Uterus (tissue), 4 donors: Measurements from ENCODE around the gene TSACC. TPM values are rescaled to one million over a fixed set of nuclear protein-coding genes. Genes with fewer than 3 reads are reported as not detected.
"Not testable (repeated sequence)": the region's sequence is repeated elsewhere in the genome, so short reads cannot be mapped to it uniquely, and the experiment has no call there.

Experiments used
- DNase-seq, 2 donors: peaks; one replicate each; pipeline ENCODE4 v3.0.0-alpha.2; 2019 to 2020
- H3K27ac ChIP-seq, 2 donors: fragments of 200-600 bp; sonication (generic); 1 replicate in 1 of 2; 2 replicates in 1 of 2; pipeline ENCODE4 v1.5.1; 2016 to 2018
- H3K27me3 ChIP-seq, 2 donors: fragments of 200-600 bp; sonication (generic); one replicate each; pipeline ENCODE4 v1.5.1; 2018 to 2019; ENCODE audit warnings: control low read depth in 1 of 2
- H3K36me3 ChIP-seq, 2 donors: fragments of 200-600 bp; sonication (generic); one replicate each; pipeline ENCODE4 v1.5.1; 2019; ENCODE audit warnings: control low read depth in 1 of 2
- H3K4me1 ChIP-seq, 2 donors: fragments of 200-600 bp; sonication (generic); one replicate each; pipeline ENCODE4 v1.5.1; 2018 to 2019; ENCODE audit warnings: control low read depth in 1 of 2
- H3K4me3 ChIP-seq, 2 donors: fragments of 200-600 bp; sonication (generic); 1 replicate in 1 of 2; 2 replicates in 1 of 2; pipeline ENCODE4 v1.5.1; 2018 to 2019; ENCODE audit warnings: mild to moderate bottlenecking in 1 of 2
- H3K9me3 ChIP-seq, 2 donors: fragments of 200-600 bp; sonication (generic); one replicate each; pipeline ENCODE4 v1.5.1; 2019; ENCODE audit warnings: control low read depth in 1 of 2
- POLR2A ChIP-seq, 2 donors: fragments of 450-650 bp; IDR thresholded peaks; one replicate each; pipeline ENCODE4 v1.6.1; 2016; ENCODE audit warnings: antibody characterized with exemption in 2 of 2, mild to moderate bottlenecking in 1 of 2, moderate library complexity in 1 of 2
- intact Hi-C: fragments of 100-400 bp; cut with DNase I; formaldehyde crosslinking; loops from one replicate; pipeline ENCODE4 v1.15.1; 2023; ENCODE audit warnings: low total_unique reads
- total RNA-seq, 4 donors: library from RNA; depleted of rRNA in 3 of 4; stranded (reverse); fragments of >200 nt in 3 of 4; gene quantifications; one replicate each; pipeline versions ENCODE4 v1.1.0 to v1.2.4, GENCODE V29; 2014 to 2023
- TF ChIP-seq, protein P1 (sequence below), 4 experiments: fragments of 200-600 bp in 2 of 4; fragments of 450-650 bp in 2 of 4; sonication (generic) in 2 of 4; IDR thresholded peaks; one replicate each; pipeline ENCODE4 v1.5.1; 2016 to 2019; ENCODE audit warnings: antibody characterized with exemption in 4 of 4, mild to moderate bottlenecking in 2 of 4, moderate library complexity in 1 of 4
- donor health status: DM: yes; HTN: yes; CAD: no.

TSACC gene
- total RNA-seq, 4 donors from 2014 or later, result not detected

GRCh38 chr1:156337052-156337887 lies 1.1 kb upstream of the TSACC start:
- Histone ChIP-seq H3K4me1 (peaks cover 0 to 12% of the 10 kb centered on the region in 2 donors), H3K27ac (peak overlapping the region; percentile 79 to 82), H3K27me3 (no peaks in the 10 kb centered on the region), H3K9me3 (no peaks in the 10 kb centered on the region), H3K36me3 (no peaks in the 10 kb centered on the region), H3K4me3 (peak overlapping the region; percentile 84)
- TF ChIP-seq POLR2A (IDR thresholded peaks at IDR 0.05), result no peak
- TF ChIP-seq, protein P1, sequence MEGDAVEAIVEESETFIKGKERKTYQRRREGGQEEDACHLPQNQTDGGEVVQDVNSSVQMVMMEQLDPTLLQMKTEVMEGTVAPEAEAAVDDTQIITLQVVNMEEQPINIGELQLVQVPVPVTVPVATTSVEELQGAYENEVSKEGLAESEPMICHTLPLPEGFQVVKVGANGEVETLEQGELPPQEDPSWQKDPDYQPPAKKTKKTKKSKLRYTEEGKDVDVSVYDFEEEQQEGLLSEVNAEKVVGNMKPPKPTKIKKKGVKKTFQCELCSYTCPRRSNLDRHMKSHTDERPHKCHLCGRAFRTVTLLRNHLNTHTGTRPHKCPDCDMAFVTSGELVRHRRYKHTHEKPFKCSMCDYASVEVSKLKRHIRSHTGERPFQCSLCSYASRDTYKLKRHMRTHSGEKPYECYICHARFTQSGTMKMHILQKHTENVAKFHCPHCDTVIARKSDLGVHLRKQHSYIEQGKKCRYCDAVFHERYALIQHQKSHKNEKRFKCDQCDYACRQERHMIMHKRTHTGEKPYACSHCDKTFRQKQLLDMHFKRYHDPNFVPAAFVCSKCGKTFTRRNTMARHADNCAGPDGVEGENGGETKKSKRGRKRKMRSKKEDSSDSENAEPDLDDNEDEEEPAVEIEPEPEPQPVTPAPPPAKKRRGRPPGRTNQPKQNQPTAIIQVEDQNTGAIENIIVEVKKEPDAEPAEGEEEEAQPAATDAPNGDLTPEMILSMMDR (IDR thresholded peaks at IDR 0.05), result no peak
- intact Hi-C loops, result no loop called here
- no peak for DNase-seq

GRCh38 chr1:156337888-156338179 lies 492 bp upstream of the TSACC start:
- Histone ChIP-seq H3K9me3 (no peaks in the 10 kb centered on the region), H3K36me3 (no peaks in the 10 kb centered on the region), H3K27ac (peak overlapping the region; percentile 79 to 82), H3K27me3 (no peaks in the 10 kb centered on the region), H3K4me1 (peaks cover 0 to 12% of the 10 kb centered on the region in 2 donors), H3K4me3 (peak overlapping the region; percentile 84)
- TF ChIP-seq, protein P1 (IDR thresholded peaks at IDR 0.05), result peak in 1 of 4 experiments; percentile 17
- TF ChIP-seq POLR2A (IDR thresholded peaks at IDR 0.05), result no peak
- no peak for DNase-seq
- intact Hi-C loops, result no loop called here

DNA sequence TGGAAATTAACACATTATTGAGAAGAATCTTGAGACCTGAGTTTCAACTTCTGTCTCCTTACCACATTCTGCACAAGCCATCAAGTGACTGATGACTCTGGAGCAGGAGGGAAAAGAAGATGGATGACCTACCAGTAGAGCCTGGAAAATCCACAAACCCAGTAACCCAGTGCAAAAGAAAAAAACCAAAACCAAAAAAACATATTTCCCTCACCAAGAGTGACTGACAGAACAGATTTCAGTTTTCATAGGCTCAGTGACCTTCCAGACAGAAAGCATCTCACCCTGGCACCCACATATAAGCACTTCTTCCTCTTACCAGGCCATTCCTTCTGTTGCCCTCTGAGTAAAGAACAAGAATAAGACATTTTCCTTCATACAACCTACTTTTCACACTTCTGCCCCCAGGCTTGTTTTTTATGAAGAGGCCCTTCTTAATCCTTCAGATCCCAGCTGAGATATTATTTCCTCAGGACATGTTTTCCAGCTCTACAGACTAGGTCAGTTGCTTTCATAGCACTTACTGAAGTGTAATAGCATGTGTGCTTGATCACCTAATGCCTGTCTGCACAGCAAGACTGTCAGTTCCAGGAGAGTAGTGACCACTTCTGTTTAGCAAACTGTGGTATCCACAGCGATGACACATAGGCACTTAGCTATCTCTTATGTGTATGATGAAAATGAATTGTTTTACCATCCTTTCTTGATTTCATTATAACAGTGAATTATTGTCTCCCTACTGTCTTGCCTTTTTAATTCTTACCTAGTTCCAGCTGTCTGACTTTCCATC lies 4.0 kb downstream of the TSACC start:
- Histone ChIP-seq H3K4me1 (no peaks in the 10 kb centered on the region), H3K9me3 (no peaks in the 10 kb centered on the region), H3K36me3 (no peaks in the 10 kb centered on the region), H3K4me3 (no peak overlapping the region), H3K27me3 (no peaks in the 10 kb centered on the region), H3K27ac (no peak overlapping the region)
- DNase-seq, result no peak
- no peak for TF ChIP-seq POLR2A (IDR thresholded peaks at IDR 0.05)
- TF ChIP-seq, protein P1 (IDR thresholded peaks at IDR 0.05), result no peak
- intact Hi-C loops, result no loop called here

GRCh38 chr1:156344409-156344808 lies 6.1 kb downstream of the TSACC start:
- no peaks in the 10 kb centered on the region for H3K9me3 ChIP-seq
- no peak overlapping the region for H3K4me3 ChIP-seq
- no peaks in the 10 kb centered on the region for H3K4me1 ChIP-seq
- intact Hi-C loops, result no loop called here
- no peak for DNase-seq
- TF ChIP-seq, protein P1 (IDR thresholded peaks at IDR 0.05), result no peak
- TF ChIP-seq POLR2A (IDR thresholded peaks at IDR 0.05), result no peak
- H3K36me3 ChIP-seq, result no peaks in the 10 kb centered on the region
- no peak overlapping the region for H3K27ac ChIP-seq
- H3K27me3 ChIP-seq, result no peaks in the 10 kb centered on the region

- H3K4me3 ChIP-seq, H3K9me3 ChIP-seq, H3K4me1 ChIP-seq, intact Hi-C loops, H3K27me3 ChIP-seq, H3K36me3 ChIP-seq, DNase-seq, H3K27ac ChIP-seq: not testable (repeated sequence)
Observed at GRCh38 chr1:156346035-156346434, 7.7 kb downstream of the TSACC start.
